ENCODE data around the gene AKAP4. TPM values are rescaled to one million over a fixed set of nuclear protein-coding genes. Genes with fewer than 3 reads are reported as not detected.

AKAP4 gene
- total RNA-seq, 2 donors from 2014 or later = 19.0 TPM; not detected in 1

- no peak for TF ChIP-seq POLR2AphosphoS5 (IDR thresholded peaks at IDR 0.05)
- TF ChIP-seq CTCF (IDR thresholded peaks at IDR 0.05) = no peak
- TF ChIP-seq POLR2A (IDR thresholded peaks at IDR 0.05) = no peak
These were observed 31.1 kb downstream of the AKAP4 start for GRCh38 chrX:50169717-50170116.

GRCh38 chrX:50168241-50168687 lies 32.5 kb downstream of the AKAP4 start:
- no peak overlapping the region for H3K4me3 ChIP-seq
- intact Hi-C loops (cut with DNase I) = no loop called here
- H3K27me3 ChIP-seq (replicated peaks; ENCODE audit: insufficient read depth) = no peaks in the 10 kb centered on the region
- DNase-seq (ENCODE audit: low spot score) = no peak
- H3K36me3 ChIP-seq = no peaks in the 10 kb centered on the region
- no peaks in the 10 kb centered on the region for H3K4me1 ChIP-seq (replicated peaks)
- H3K27ac ChIP-seq = no peak overlapping the region
- TF ChIP-seq POLR2AphosphoS5 (IDR thresholded peaks at IDR 0.05) (no peak), CTCF (IDR thresholded peaks at IDR 0.05) (no peak), POLR2A (IDR thresholded peaks at IDR 0.05) (no peak)
- H3K9me3 ChIP-seq = no peaks in the 10 kb centered on the region
- 77% methylated on average over 5 of the region's 5 CpGs for WGBS

More at GRCh38 chrX:50169717-50170116, 31.1 kb downstream of the AKAP4 start:
- H3K27ac ChIP-seq = no peak overlapping the region
- H3K4me3 ChIP-seq = no peak overlapping the region
- DNase-seq (ENCODE audit: low spot score) = no peak
- H3K9me3 ChIP-seq = no peaks in the 10 kb centered on the region
- 89% methylated on average over 3 of the region's 3 CpGs for WGBS
- H3K4me1 ChIP-seq (replicated peaks) = no peaks in the 10 kb centered on the region
- no peaks in the 10 kb centered on the region for H3K36me3 ChIP-seq
- intact Hi-C loops (cut with DNase I) = no loop called here
- H3K27me3 ChIP-seq (replicated peaks; ENCODE audit: insufficient read depth) = no peaks in the 10 kb centered on the region

GRCh38 chrX:50167366-50167765 lies 33.4 kb downstream of the AKAP4 start:
- H3K27me3 ChIP-seq (replicated peaks; ENCODE audit: insufficient read depth) = no peaks in the 10 kb centered on the region
- 67% methylated on average over 7 of the region's 7 CpGs for WGBS
- no peaks in the 10 kb centered on the region for H3K9me3 ChIP-seq
- DNase-seq (ENCODE audit: low spot score) = no peak
- TF ChIP-seq POLR2AphosphoS5 (IDR thresholded peaks at IDR 0.05) (no peak), POLR2A (IDR thresholded peaks at IDR 0.05) (no peak), CTCF (IDR thresholded peaks at IDR 0.05) (no peak)
- H3K4me1 ChIP-seq (replicated peaks) = no peaks in the 10 kb centered on the region
- H3K4me3 ChIP-seq = no peak overlapping the region
- intact Hi-C loops (cut with DNase I) = no loop called here
- no peak overlapping the region for H3K27ac ChIP-seq
- no peaks in the 10 kb centered on the region for H3K36me3 ChIP-seq

- Histone ChIP-seq H3K4me3 (no peak overlapping the region), H3K27me3 (replicated peaks; ENCODE audit: insufficient read depth) (no peaks in the 10 kb centered on the region), H3K4me1 (replicated peaks) (no peaks in the 10 kb centered on the region), H3K9me3 (no peaks in the 10 kb centered on the region), H3K36me3 (no peaks in the 10 kb centered on the region), H3K27ac (no peak overlapping the region)
- TF ChIP-seq POLR2AphosphoS5 (IDR thresholded peaks at IDR 0.05) (no peak), POLR2A (IDR thresholded peaks at IDR 0.05) (no peak), CTCF (IDR thresholded peaks at IDR 0.05) (no peak)
- intact Hi-C loops (cut with DNase I) = no loop called here
- 84% methylated on average over 5 of the region's 5 CpGs for WGBS
- no peak for DNase-seq (ENCODE audit: low spot score)
These were observed 35.1 kb downstream of the AKAP4 start for GRCh38 chrX:50165727-50166126.

- Histone ChIP-seq H3K27ac (no peak overlapping the region), H3K4me3 (no peak overlapping the region), H3K9me3 (no peaks in the 10 kb centered on the region), H3K27me3 (replicated peaks; ENCODE audit: insufficient read depth) (no peaks in the 10 kb centered on the region), H3K36me3 (no peaks in the 10 kb centered on the region), H3K4me1 (replicated peaks) (no peaks in the 10 kb centered on the region)
- TF ChIP-seq CTCF (IDR thresholded peaks at IDR 0.05) = no peak
- TF ChIP-seq POLR2A (IDR thresholded peaks at IDR 0.05) = no peak
- no peak for TF ChIP-seq POLR2AphosphoS5 (IDR thresholded peaks at IDR 0.05)
- intact Hi-C loops (cut with DNase I) = no loop called here
- DNase-seq (ENCODE audit: low spot score) = no peak
- WGBS = 48% methylated on average over 3 of the region's 3 CpGs
These were observed 39.7 kb downstream of the AKAP4 start for GRCh38 chrX:50161127-50161526.

Measured in prostate gland (tissue), 2 donors.